Measurements from ENCODE around the gene EHMT1.

DNA sequence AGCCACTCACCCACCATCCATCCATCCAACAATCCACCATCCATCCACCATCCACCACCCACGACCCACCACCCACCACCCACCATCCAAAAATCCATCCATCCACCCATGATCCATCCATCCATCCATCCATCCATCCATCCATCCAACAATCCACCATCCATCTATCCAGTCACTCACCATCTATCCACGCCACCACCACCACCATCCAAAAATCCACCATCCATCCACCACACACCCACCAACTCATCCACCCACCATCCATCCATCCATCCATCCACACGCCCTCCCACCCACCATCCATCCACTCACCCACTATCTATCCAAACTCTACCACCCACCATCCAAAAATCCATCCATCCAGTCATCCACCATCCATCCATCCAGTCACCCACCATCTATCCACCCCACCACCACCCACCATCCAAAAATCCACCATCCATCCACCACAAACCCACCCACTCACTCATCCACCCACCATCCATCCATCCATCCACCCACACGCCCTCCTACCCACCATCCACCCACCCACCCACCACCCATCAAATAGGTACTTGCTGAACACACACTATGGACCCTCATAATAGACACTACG, 49.1 kb upstream of the EHMT1 start:
- no peak for TF ChIP-seq GABPA (IDR thresholded peaks at IDR 0.05; ENCODE audit: low read depth)
- TF ChIP-seq, protein P1, sequence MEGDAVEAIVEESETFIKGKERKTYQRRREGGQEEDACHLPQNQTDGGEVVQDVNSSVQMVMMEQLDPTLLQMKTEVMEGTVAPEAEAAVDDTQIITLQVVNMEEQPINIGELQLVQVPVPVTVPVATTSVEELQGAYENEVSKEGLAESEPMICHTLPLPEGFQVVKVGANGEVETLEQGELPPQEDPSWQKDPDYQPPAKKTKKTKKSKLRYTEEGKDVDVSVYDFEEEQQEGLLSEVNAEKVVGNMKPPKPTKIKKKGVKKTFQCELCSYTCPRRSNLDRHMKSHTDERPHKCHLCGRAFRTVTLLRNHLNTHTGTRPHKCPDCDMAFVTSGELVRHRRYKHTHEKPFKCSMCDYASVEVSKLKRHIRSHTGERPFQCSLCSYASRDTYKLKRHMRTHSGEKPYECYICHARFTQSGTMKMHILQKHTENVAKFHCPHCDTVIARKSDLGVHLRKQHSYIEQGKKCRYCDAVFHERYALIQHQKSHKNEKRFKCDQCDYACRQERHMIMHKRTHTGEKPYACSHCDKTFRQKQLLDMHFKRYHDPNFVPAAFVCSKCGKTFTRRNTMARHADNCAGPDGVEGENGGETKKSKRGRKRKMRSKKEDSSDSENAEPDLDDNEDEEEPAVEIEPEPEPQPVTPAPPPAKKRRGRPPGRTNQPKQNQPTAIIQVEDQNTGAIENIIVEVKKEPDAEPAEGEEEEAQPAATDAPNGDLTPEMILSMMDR (IDR thresholded peaks at IDR 0.05; ENCODE audit: insufficient read depth, low read length): no peak
